Tibial nerve (tissue), 4 donors: ENCODE measurements around the gene IBTK.
"Not testable (repeated sequence)": the region's sequence is repeated elsewhere in the genome, so short reads cannot be mapped to it uniquely, and the experiment has no call there.

Experiments
- EP300 ChIP-seq, 2 donors: sonication (generic); formaldehyde crosslinking; IDR thresholded peaks; one replicate each; pipeline ENCODE4 v1.6.1; 2017; ENCODE audit warnings: antibody characterized with exemption in 2 of 2, mild to moderate bottlenecking in 1 of 2
- TF ChIP-seq, protein P1 (sequence below), 5 experiments: fragments of 200-600 bp in 3 of 5; fragments of 450-650 bp in 2 of 5; sonication (generic) in 3 of 5; IDR thresholded peaks; one replicate each; pipeline ENCODE4 v1.5.1; 2016 to 2019; ENCODE audit warnings: antibody characterized with exemption in 5 of 5, mild to moderate bottlenecking in 3 of 5, moderate library complexity in 2 of 5

DNA sequence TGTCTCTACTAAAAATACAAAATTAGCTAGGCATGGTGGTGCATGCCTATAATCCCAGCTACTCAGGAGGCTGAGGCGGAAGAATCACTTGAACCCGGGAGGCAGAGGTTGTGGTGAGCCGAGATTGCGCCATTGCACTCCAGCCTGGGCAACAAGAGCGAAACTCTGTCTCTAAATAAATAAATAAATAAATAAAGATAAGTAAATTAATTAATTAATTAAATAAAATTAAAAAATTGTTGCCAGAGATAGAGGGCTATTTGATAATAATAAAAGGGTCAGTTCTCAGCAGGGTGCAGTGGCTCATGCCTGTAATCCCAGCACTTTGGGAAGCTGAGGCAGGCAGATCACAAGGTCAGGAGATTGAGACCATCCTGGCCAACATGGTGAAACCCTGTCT is 7.2 kb upstream of the IBTK start:
- not testable (repeated sequence) for TF ChIP-seq EP300 (IDR thresholded peaks at IDR 0.05)
- TF ChIP-seq, protein P1, sequence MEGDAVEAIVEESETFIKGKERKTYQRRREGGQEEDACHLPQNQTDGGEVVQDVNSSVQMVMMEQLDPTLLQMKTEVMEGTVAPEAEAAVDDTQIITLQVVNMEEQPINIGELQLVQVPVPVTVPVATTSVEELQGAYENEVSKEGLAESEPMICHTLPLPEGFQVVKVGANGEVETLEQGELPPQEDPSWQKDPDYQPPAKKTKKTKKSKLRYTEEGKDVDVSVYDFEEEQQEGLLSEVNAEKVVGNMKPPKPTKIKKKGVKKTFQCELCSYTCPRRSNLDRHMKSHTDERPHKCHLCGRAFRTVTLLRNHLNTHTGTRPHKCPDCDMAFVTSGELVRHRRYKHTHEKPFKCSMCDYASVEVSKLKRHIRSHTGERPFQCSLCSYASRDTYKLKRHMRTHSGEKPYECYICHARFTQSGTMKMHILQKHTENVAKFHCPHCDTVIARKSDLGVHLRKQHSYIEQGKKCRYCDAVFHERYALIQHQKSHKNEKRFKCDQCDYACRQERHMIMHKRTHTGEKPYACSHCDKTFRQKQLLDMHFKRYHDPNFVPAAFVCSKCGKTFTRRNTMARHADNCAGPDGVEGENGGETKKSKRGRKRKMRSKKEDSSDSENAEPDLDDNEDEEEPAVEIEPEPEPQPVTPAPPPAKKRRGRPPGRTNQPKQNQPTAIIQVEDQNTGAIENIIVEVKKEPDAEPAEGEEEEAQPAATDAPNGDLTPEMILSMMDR (IDR thresholded peaks at IDR 0.05) = not testable (repeated sequence)
